Mesothelial cell of epicardium (in vitro differentiated cells): ENCODE data around the gene MAPT. TPM values are rescaled to one million over a fixed set of nuclear protein-coding genes. Genes with fewer than 3 reads are reported as not detected.

ENCODE experiments used
- DNase-seq, 2 experiments: peaks; one replicate each; pipeline ENCODE4 v3.0.0; 2021; ENCODE audit warnings: low spot score in 2 of 2; ENCODE audit not compliant: unreplicated experiment in 2 of 2
- H3K27ac Mint-ChIP-seq: 2 replicates; pipeline ENCODE4 v1.8.0; 2021; ENCODE audit warnings: mixed read lengths
- H3K27me3 Mint-ChIP-seq: 2 replicates; pipeline ENCODE4 v1.8.0; 2021; ENCODE audit warnings: low read depth, mixed read lengths
- H3K36me3 Mint-ChIP-seq: 2 replicates; pipeline ENCODE4 v1.8.0; 2021; ENCODE audit warnings: mixed read lengths
- H3K4me1 Mint-ChIP-seq: 2 replicates; pipeline ENCODE4 v1.8.0; 2021; ENCODE audit warnings: mixed read lengths
- H3K4me3 Mint-ChIP-seq: 2 replicates; pipeline ENCODE4 v1.8.0; 2021; ENCODE audit warnings: mild to moderate bottlenecking, moderate library complexity, mixed read lengths
- H3K9me3 Mint-ChIP-seq: 2 replicates; pipeline ENCODE4 v1.8.0; 2021; ENCODE audit warnings: mixed read lengths
- total RNA-seq: library from RNA; stranded (reverse); gene quantifications from 3 replicates; pipeline ENCODE4 v1.2.1, GENCODE V29; 2021
- TF ChIP-seq, protein P1 (sequence below): fragments of 200-600 bp; sonication (generic); IDR thresholded peaks from one replicate; pipeline ENCODE4 v1.5.0; 2021; ENCODE audit warnings: antibody characterized with exemption; ENCODE audit not compliant: unreplicated experiment

Gene MAPT
- total RNA-seq, 1 donor from 2014 or later, result 2.8 TPM

DNA sequence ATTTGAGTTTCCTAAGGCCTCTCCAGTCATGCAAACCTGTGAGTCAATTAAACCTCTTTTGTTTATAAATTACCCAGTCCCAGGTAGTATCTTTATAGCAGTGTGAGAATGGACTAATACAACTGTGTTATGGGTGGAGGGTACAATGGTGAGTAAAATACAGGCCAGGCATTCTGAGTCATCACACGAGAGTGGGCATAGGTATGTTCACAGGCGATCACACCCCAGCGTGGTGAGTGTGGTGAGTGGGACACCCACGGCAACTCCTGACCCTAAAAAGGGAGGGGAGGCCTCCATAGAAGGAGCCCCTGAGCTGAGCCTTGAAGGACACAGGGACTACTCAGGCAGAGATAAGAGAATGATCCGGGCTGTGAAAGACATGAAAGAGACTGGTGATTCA is 22.6 kb upstream of the MAPT start:
- Mint-ChIP-seq H3K27me3 (peaks cover 18% of the 10 kb centered on the region), H3K9me3 (no peaks in the 10 kb centered on the region), H3K4me3 (no peak overlapping the region), H3K4me1 (peaks cover 8% of the 10 kb centered on the region), H3K27ac (no peak overlapping the region), H3K36me3 (no peaks in the 10 kb centered on the region)
- no peak for DNase-seq
- TF ChIP-seq, protein P1, sequence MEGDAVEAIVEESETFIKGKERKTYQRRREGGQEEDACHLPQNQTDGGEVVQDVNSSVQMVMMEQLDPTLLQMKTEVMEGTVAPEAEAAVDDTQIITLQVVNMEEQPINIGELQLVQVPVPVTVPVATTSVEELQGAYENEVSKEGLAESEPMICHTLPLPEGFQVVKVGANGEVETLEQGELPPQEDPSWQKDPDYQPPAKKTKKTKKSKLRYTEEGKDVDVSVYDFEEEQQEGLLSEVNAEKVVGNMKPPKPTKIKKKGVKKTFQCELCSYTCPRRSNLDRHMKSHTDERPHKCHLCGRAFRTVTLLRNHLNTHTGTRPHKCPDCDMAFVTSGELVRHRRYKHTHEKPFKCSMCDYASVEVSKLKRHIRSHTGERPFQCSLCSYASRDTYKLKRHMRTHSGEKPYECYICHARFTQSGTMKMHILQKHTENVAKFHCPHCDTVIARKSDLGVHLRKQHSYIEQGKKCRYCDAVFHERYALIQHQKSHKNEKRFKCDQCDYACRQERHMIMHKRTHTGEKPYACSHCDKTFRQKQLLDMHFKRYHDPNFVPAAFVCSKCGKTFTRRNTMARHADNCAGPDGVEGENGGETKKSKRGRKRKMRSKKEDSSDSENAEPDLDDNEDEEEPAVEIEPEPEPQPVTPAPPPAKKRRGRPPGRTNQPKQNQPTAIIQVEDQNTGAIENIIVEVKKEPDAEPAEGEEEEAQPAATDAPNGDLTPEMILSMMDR, result no peak

DNA sequence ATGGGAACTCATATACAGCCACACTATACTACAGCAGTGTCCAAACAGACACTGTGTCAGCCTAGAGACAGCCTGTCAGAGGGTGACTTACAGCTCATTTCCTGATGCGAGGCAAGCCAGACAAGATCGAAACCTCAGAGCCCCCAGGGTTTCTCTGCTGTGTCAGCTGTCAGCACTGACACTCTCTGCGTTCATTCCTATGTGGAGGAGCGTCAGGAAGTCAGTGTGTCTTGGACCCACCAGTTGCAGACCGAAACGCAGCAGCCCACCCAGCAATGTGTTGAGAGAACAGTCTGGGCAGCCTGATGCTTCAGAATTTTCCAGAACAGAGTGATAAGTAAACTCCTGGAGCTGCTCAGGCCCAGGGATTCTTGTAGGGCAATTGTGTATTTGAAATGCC is 20.6 kb upstream of the MAPT start:
- DNase-seq, result no peak
- H3K27me3 Mint-ChIP-seq, result peaks cover 26% of the 10 kb centered on the region
- H3K4me1 Mint-ChIP-seq, result peaks cover 8% of the 10 kb centered on the region
- H3K36me3 Mint-ChIP-seq, result no peaks in the 10 kb centered on the region
- TF ChIP-seq, protein P1, result no peak
- H3K27ac Mint-ChIP-seq, result no peak overlapping the region
- H3K4me3 Mint-ChIP-seq, result no peak overlapping the region
- H3K9me3 Mint-ChIP-seq, result no peaks in the 10 kb centered on the region

DNA sequence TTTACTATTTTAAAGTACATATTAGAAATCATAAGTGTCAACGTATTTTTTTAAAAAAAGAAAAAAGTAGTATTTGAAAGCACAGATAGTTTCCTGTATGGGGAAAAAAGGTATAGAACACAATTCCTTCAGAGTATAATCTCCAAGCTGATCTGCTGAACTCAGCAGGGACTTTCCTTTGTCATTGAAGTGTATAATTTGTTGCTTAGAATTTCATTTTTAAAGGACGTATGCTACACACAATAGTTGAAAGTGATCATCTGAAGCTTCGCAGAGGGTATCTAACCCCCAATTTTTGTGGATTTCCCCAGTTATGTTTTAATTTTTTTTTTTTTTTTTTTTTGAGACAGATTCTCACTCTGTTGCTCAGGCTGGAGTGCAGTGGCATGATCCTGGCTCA is 20.2 kb upstream of the MAPT start:
- no peak for DNase-seq
- TF ChIP-seq, protein P1, result no peak
- peaks cover 26% of the 10 kb centered on the region for H3K27me3 Mint-ChIP-seq
- peaks cover 8% of the 10 kb centered on the region for H3K4me1 Mint-ChIP-seq
- H3K36me3 Mint-ChIP-seq, result no peaks in the 10 kb centered on the region
- no peak overlapping the region for H3K4me3 Mint-ChIP-seq
- no peaks in the 10 kb centered on the region for H3K9me3 Mint-ChIP-seq
- no peak overlapping the region for H3K27ac Mint-ChIP-seq

DNA sequence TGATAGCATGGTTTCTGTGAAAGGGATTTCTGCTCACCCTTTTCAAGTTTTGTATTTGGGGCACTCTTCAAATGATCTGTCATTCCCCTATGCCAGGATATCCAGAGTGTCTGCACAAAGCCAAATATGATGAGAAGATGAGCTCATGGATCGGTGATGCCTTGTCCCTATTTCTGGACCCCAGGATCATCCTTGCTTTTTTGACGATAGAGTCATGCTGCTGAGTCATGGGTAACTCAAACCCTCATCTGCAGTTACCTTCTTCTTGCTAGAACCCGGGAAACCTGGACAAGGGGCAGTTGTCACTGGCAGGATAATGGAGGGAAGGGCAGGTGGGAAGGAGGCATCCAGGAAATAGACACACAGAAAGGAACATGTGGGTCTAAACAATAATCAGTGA is 17.8 kb upstream of the MAPT start:
- Mint-ChIP-seq H3K27me3 (peaks cover 40% of the 10 kb centered on the region), H3K27ac (no peak overlapping the region), H3K36me3 (no peaks in the 10 kb centered on the region), H3K4me1 (peaks cover 4% of the 10 kb centered on the region), H3K4me3 (no peak overlapping the region), H3K9me3 (no peaks in the 10 kb centered on the region)
- TF ChIP-seq, protein P1, result no peak
- DNase-seq, result no peak

DNA sequence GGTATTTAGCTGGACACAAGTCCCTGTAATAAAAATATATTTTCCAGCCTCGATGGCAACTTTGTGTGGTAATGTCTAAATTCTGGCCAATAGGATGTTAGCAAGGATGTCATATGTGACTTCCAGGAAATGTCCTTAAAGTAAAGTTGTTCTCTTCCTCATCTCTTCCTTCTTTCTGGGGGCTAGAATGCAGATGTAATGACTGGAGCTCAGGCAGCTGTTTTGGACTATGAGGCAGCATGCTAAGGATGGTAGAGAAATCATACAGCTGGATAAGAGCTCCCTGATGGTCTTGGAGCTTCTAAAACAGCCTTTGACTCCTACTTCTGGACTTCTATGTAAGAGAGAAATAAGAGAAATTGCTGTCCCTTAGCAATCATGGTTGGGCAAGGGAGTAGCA is 16.9 kb upstream of the MAPT start:
- H3K4me3 Mint-ChIP-seq, result no peak overlapping the region
- TF ChIP-seq, protein P1, result no peak
- no peak for DNase-seq
- H3K27ac Mint-ChIP-seq, result no peak overlapping the region
- H3K9me3 Mint-ChIP-seq, result no peaks in the 10 kb centered on the region
- H3K27me3 Mint-ChIP-seq, result peaks cover 46% of the 10 kb centered on the region
- H3K4me1 Mint-ChIP-seq, result peaks cover 4% of the 10 kb centered on the region
- H3K36me3 Mint-ChIP-seq, result no peaks in the 10 kb centered on the region

DNA sequence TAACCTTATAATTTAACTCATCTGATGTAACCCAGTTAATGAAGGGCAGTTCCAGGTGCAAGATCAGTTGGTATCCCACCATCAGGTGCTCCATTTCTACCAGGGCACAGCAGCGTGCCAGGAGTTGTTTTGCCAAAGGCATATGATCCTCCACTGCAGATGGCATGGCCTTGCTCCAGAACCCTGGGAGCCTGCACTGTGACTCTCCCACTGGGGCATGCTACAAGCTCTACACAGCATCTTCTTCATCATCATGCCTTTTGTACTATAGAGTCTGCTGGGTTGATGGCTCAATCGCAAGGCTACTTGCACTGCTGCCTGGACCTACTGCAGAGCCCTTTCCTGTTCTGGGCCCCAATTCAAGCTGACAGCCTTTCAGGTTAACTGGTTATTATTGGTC is 11.3 kb upstream of the MAPT start:
- Mint-ChIP-seq H3K27me3 (peaks cover 55% of the 10 kb centered on the region), H3K9me3 (no peaks in the 10 kb centered on the region), H3K4me3 (no peak overlapping the region), H3K4me1 (no peaks in the 10 kb centered on the region), H3K27ac (no peak overlapping the region), H3K36me3 (no peaks in the 10 kb centered on the region)
- TF ChIP-seq, protein P1, result no peak
- no peak for DNase-seq
